Activated naive CD8-positive, alpha-beta T cell treated with anti-CD3 and anti-CD28 coated beads, Interleukin-2, amount 50 U/mL, for 24 hours (primary cell): ENCODE results near the gene PPM1M.

Source experiments
- ATAC-seq: fragments of 150-1000 bp; cut with Tn5 transposase; one replicate; pipeline ENCODE4 v1.10.0; 2021
- DNase-seq: peaks from one replicate; pipeline ENCODE4 v3.0.0; 2021
- H3K27ac Mint-ChIP-seq: one replicate; pipeline ENCODE4 v1.8.0; 2021; ENCODE audit warnings: mild to moderate bottlenecking, mixed read lengths
- H3K27me3 Mint-ChIP-seq: one replicate; pipeline ENCODE4 v1.8.0; 2021; ENCODE audit warnings: mixed read lengths
- H3K36me3 Mint-ChIP-seq: one replicate; pipeline ENCODE4 v1.8.0; 2021; ENCODE audit warnings: low read depth, mixed read lengths
- H3K4me1 Mint-ChIP-seq: one replicate; pipeline ENCODE4 v1.8.0; 2021; ENCODE audit warnings: mixed read lengths
- H3K4me3 Mint-ChIP-seq: one replicate; pipeline ENCODE4 v1.8.0; 2021; ENCODE audit warnings: mild to moderate bottlenecking, moderate library complexity, mixed read lengths
- H3K9me3 Mint-ChIP-seq: one replicate; pipeline ENCODE4 v1.8.0; 2021; ENCODE audit warnings: mixed read lengths

PPM1M gene

DNA sequence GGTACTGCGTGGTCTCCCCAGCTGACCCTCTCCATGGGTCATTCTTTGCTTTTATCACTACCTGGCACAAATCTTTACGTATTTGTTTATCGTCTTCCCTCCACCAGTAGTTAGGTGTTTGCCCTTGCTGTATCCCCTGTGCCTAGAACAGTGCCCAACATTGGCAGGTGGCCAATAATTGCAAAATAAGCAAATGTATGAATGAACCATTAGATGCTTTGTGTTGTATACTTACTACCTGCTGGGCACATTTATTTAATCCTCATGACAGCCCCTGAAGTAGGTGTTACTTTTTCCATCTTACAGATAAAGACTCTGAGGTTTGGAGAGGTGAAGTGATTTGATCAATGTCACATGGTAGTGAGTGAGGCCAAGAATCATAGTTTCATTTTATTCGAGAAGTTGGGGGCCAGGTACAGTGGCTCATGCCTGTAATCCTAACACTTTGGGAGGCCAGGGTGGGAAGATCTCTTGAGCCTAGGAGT lies 4.6 kb upstream of the PPM1M start:
- no peaks in the 10 kb centered on the region for H3K27me3 Mint-ChIP-seq
- H3K9me3 Mint-ChIP-seq: peaks cover 5% of the 10 kb centered on the region
- peaks cover 17% of the 10 kb centered on the region for H3K36me3 Mint-ChIP-seq
- peaks cover 78% of the 10 kb centered on the region for H3K4me1 Mint-ChIP-seq
- H3K4me3 Mint-ChIP-seq: peak overlapping the region; percentile 99
- peak overlapping the region; percentile 95 for H3K27ac Mint-ChIP-seq
- ATAC-seq (peak; percentile 4), DNase-seq (no peak)

GRCh38 chr3:52242039-52242438 lies 3.5 kb upstream of the PPM1M start:
- Mint-ChIP-seq H3K4me1 (peaks cover 76% of the 10 kb centered on the region), H3K4me3 (peak overlapping the region; percentile 30), H3K27ac (peak overlapping the region; percentile 64), H3K9me3 (peaks cover 5% of the 10 kb centered on the region), H3K36me3 (peaks cover 19% of the 10 kb centered on the region), H3K27me3 (no peaks in the 10 kb centered on the region)
- DNase-seq (no peak), ATAC-seq (no peak)

DNA sequence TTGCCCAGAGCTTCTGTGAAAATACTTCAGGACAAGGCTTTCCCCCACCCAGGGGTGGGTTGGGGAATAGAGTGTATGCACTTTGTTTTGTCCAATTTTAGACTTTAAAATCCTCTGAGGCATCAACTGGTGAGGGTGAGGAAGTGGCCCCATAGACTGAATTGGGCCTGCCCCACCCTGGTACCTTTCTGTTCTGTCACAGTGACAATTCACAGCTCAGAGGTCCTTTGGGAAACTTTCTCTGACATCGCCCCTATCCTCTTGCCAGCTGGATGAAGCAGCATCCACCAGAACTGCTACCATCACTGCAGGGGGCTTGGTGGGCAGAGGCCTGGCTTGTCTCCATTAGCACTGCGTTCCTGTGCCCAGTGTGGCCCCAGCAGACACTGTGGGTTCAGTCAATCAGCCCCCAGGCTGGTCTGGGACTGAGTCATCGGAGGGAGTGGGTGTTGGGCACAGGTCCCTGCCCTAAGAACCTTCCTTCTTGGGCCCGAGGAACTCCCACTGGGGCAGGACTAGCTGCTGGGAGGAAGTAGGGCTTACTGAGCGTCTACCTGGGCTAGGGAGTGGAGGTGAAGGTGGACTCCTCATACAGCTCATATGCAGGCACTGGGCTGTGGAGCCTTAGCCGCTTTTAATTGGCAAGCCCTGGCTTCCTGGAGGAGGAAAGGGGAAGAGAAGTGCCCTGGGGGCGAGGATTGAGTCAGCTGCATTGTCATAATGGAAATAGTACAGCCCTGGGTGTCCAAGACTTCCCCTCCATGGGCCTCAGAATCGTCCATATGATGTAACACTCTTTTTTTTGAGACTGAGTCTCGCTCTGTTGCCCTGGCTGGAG lies 1.5 kb upstream of the PPM1M start:
- peaks cover 32% of the 10 kb centered on the region for H3K36me3 Mint-ChIP-seq
- H3K27ac Mint-ChIP-seq: peak overlapping the region; percentile 87
- H3K27me3 Mint-ChIP-seq: no peaks in the 10 kb centered on the region
- DNase-seq (peak; percentile 67), ATAC-seq (peak; percentile 38)
- H3K9me3 Mint-ChIP-seq: peaks cover 5% of the 10 kb centered on the region
- peaks cover 79% of the 10 kb centered on the region for H3K4me1 Mint-ChIP-seq
- H3K4me3 Mint-ChIP-seq: peak overlapping the region; percentile 79

DNA sequence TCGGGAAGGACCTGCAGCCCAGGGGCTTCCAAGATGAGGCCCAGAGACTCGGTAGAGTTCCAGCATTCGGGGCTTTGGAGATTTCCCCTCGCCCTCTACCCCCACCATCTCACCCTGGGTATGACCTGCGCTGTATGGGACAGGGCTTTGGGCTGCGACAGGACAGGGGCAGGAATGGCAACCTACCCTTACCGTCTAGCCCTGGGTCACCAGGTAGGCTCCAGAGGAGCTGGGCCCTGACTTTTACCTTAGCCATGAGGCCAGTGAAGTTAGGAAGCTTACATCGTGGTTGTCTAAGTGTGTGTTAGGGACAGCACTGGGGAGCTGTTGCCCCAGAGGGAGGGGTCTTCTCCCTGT lies 683 bp downstream of the PPM1M start:
- Mint-ChIP-seq H3K4me3 (peak overlapping the region; percentile 86), H3K27ac (peak overlapping the region; percentile 83), H3K36me3 (peaks cover 35% of the 10 kb centered on the region), H3K27me3 (no peaks in the 10 kb centered on the region), H3K9me3 (peaks cover 5% of the 10 kb centered on the region), H3K4me1 (peaks cover 78% of the 10 kb centered on the region)
- ATAC-seq (peak; percentile 3), DNase-seq (no peak)

DNA sequence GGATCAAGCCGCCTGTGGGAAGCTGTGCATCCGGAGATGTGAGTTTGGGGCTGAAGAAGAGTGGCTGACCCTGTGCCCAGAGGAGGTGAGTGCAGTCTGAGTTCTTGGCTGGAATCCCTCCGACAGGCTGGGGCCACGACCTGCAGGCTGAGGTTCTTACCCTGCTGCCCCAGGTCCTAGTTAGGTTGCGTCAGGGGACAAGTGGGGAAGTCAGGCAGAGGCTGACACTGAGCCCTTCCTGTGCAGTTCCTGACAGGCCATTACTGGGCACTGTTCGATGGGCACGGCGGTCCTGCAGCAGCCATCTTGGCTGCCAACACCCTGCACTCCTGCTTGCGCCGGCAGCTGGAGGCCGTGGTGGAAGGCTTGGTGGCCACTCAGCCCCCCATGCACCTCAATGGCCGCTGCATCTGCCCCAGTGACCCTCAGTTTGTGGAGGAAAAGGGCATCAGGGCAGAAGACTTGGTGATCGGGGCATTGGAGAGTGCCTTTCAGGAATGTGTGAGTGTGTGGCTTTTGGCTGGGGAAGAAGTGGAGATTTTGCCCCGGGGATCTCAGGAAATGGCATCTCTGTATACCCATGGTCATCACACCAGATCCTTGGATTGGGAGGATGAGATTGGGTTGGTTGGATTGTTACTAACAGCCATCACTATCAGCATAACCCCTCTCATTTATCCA lies 1.3 kb downstream of the PPM1M start:
- Mint-ChIP-seq H3K27ac (peak overlapping the region; percentile 83), H3K4me3 (peak overlapping the region; percentile 86), H3K36me3 (peaks cover 36% of the 10 kb centered on the region), H3K27me3 (no peaks in the 10 kb centered on the region), H3K4me1 (peaks cover 76% of the 10 kb centered on the region), H3K9me3 (peaks cover 5% of the 10 kb centered on the region)
- DNase-seq (no peak), ATAC-seq (no peak)

DNA sequence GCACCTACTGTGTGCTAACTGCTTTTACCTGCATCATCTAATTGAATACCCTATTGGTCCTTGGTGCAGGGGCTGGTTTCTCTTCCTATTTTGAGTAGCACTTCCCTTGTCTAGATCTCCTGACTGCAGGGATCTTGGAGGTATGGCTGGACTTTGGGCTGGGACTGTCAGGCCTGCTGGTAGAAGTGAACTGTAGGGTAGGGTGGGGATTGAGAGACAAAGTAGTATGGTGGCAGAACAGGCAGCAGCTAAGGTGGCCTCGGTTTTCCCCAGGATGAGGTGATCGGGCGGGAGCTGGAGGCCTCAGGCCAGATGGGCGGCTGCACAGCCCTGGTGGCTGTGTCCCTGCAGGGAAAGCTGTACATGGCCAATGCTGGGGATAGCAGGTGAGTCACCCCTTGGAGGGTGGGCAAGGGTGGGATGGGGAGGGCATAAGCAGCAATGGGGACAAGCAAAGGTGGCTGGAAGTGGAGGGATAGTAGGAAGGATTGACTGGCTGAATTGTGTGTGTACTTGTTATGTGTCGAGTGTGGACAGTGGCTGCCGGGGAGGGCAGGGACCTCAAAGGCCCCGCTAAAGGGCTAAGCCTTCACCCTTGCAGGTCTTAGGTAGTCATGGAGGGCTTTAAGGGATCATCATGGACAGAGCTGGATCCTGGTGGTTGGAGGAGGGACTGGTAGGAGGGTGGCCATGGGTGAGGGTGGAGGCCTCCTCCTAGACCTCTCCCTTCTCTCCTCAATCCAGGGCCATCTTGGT lies 2.0 kb downstream of the PPM1M start:
- Mint-ChIP-seq H3K9me3 (peaks cover 5% of the 10 kb centered on the region), H3K4me1 (peaks cover 78% of the 10 kb centered on the region), H3K27me3 (no peaks in the 10 kb centered on the region), H3K4me3 (peak overlapping the region; percentile 86), H3K27ac (peak overlapping the region; percentile 83), H3K36me3 (peaks cover 42% of the 10 kb centered on the region)
- DNase-seq (no peak), ATAC-seq (no peak)

- peak overlapping the region; percentile 83 for H3K27ac Mint-ChIP-seq
- ATAC-seq: no peak
- H3K4me3 Mint-ChIP-seq: peak overlapping the region; percentile 86
- peaks cover 46% of the 10 kb centered on the region for H3K36me3 Mint-ChIP-seq
- DNase-seq: no peak
- peaks cover 80% of the 10 kb centered on the region for H3K4me1 Mint-ChIP-seq
- H3K9me3 Mint-ChIP-seq: peaks cover 4% of the 10 kb centered on the region
- peaks cover under 1% of the 10 kb centered on the region for H3K27me3 Mint-ChIP-seq
Measured at GRCh38 chr3:52248165-52248541, 2.6 kb downstream of the PPM1M start.

GRCh38 chr3:52248816-52249547 lies 3.4 kb downstream of the PPM1M start:
- Mint-ChIP-seq H3K4me1 (peaks cover 80% of the 10 kb centered on the region), H3K9me3 (no peaks in the 10 kb centered on the region), H3K4me3 (no peak overlapping the region), H3K27me3 (peaks cover 3% of the 10 kb centered on the region), H3K36me3 (peaks cover 48% of the 10 kb centered on the region), H3K27ac (peak overlapping the region; percentile 71)
- no peak for DNase-seq
- no peak for ATAC-seq

- Mint-ChIP-seq H3K36me3 (peaks cover 53% of the 10 kb centered on the region), H3K4me3 (no peak overlapping the region), H3K9me3 (no peaks in the 10 kb centered on the region), H3K4me1 (peaks cover 80% of the 10 kb centered on the region), H3K27ac (peak overlapping the region; percentile 71), H3K27me3 (peaks cover 3% of the 10 kb centered on the region)
- ATAC-seq (no peak), DNase-seq (no peak)
Measured at GRCh38 chr3:52249683-52250082, 4.1 kb downstream of the PPM1M start.

GRCh38 chr3:52250122-52250521 lies 4.6 kb downstream of the PPM1M start:
- Mint-ChIP-seq H3K9me3 (no peaks in the 10 kb centered on the region), H3K4me3 (no peak overlapping the region), H3K27me3 (peaks cover 3% of the 10 kb centered on the region), H3K4me1 (peaks cover 80% of the 10 kb centered on the region), H3K36me3 (peaks cover 57% of the 10 kb centered on the region), H3K27ac (peak overlapping the region; percentile 71)
- no peak for DNase-seq
- ATAC-seq: no peak

DNA sequence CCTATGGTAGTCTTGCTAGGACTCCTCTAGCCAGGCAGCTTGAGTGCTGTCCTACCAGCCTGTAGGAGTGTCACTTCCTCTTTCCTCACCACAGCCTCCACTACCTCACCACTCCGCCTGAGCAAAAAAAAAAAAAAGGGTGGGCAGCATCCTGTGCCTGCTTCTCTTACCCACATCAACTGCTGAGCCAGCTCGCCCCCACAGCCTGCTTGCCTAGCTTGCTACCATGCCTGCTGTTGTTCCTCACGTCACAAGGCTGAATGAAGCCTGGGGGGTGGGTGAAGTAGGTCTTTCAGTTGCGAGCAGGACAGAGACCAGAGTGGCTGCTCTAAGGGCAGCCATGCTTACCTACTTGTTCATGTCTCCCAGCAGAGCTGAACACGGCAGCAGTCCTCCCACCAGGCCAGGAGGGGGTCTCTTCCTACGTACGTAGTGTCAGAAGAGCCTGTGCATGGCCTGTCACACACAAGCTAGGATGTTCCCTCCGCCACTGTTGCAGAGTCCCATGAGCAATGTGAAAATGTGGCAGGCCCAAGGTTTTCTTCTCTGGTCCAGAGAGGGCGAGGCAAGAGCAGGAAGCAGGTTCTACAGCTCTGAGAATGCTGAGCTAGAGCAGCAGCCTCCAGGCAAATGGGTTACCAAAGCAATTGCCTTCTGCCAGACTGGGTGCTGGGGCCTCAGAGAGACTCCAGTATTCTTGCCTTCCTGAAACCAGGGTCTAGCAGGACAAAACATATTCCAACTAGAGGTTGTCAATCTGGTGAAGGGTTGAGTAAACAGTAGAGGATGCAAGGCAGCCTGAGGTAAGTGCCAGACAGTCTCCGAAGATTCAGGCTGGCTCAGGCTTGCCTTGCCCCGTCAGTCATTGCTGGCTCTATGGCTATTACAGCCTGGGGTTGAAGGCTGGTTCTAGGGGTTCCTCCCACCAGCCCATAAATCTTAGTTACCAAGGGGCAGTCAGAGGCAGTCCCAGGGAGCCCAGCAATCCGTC lies 8.1 kb downstream of the PPM1M start:
- ATAC-seq (peak; percentile 95), DNase-seq (peak; percentile 81)
- Mint-ChIP-seq H3K27ac (peak overlapping the region; percentile 98), H3K27me3 (peaks cover 3% of the 10 kb centered on the region), H3K9me3 (no peaks in the 10 kb centered on the region), H3K4me1 (peaks cover 84% of the 10 kb centered on the region), H3K4me3 (peak overlapping the region; percentile 79), H3K36me3 (peaks cover 68% of the 10 kb centered on the region)

DNA sequence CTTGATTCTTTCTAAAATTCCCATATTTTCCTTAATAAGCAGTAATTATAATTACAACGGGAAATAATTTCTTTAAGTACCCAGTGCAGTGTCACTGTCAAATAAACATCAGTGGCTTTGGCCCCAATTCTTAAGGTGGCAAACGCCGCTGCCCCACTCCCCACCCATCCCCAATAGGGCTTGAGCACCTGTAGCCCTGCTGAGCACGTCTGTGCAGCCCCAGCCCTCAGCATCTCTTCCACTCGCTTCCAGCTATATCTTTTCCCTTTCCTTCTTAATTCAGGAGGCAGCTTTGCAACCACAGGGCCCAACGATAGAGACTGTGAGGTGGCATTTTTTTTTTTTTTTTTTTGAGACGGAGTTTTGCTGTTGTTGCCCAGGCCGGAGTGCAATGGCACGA lies 9.0 kb downstream of the PPM1M start:
- Mint-ChIP-seq H3K27me3 (peaks cover 3% of the 10 kb centered on the region), H3K4me3 (no peak overlapping the region), H3K4me1 (peaks cover 89% of the 10 kb centered on the region), H3K27ac (peak overlapping the region; percentile 98), H3K9me3 (no peaks in the 10 kb centered on the region), H3K36me3 (peaks cover 72% of the 10 kb centered on the region)
- DNase-seq: no peak
- ATAC-seq: no peak

- ATAC-seq (no peak), DNase-seq (no peak)
- H3K36me3 Mint-ChIP-seq: peaks cover 75% of the 10 kb centered on the region
- peaks cover 88% of the 10 kb centered on the region for H3K4me1 Mint-ChIP-seq
- H3K4me3 Mint-ChIP-seq: no peak overlapping the region
- peaks cover 3% of the 10 kb centered on the region for H3K27me3 Mint-ChIP-seq
- H3K27ac Mint-ChIP-seq: peak overlapping the region; percentile 66
- H3K9me3 Mint-ChIP-seq: no peaks in the 10 kb centered on the region
Measured at GRCh38 chr3:52256159-52256558, 10.6 kb downstream of the PPM1M start.
